Thoracic aorta (tissue), 2 donors: ENCODE measurements around the gene FSTL1. TPM values are rescaled to one million over a fixed set of nuclear protein-coding genes. Genes with fewer than 3 reads are reported as not detected.

ENCODE experiments used
- ATAC-seq: fragments of 150-250 bp; one replicate; pipeline ENCODE4 v1.8.0; 2017; ENCODE audit warnings: low read depth; ENCODE audit not compliant: insufficient number of reproducible peaks, low FRiP score
- DNase-seq: peaks from one replicate; pipeline ENCODE4 v3.0.0-alpha.2; 2020; ENCODE audit warnings: low spot score
- H3K27ac ChIP-seq, 2 donors: fragments of 200-600 bp; sonication (generic); 1 replicate in 1 of 2; 2 replicates in 1 of 2; pipeline ENCODE4 v1.5.1; 2016; ENCODE audit warnings: mild to moderate bottlenecking in 2 of 2, moderate library complexity in 2 of 2
- H3K27me3 ChIP-seq: fragments of 200-600 bp; sonication (generic); replicated peaks from 2 replicates; pipeline ENCODE4 v1.6.0; 2016; ENCODE audit warnings: mild to moderate bottlenecking; ENCODE audit not compliant: insufficient read depth
- H3K36me3 ChIP-seq: fragments of 200-600 bp; sonication (generic); one replicate; pipeline ENCODE4 v1.5.1; 2016
- H3K4me1 ChIP-seq, 2 donors: fragments of 200-600 bp; sonication (generic); 1 replicate in 1 of 2; 2 replicates in 1 of 2; pipeline versions ENCODE4 v1.5.1 to v1.6.0; 2016; ENCODE audit warnings: low read depth in 2 of 2, mild to moderate bottlenecking in 1 of 2; ENCODE audit not compliant: control insufficient read depth in 1 of 2
- H3K4me3 ChIP-seq: fragments of 200-600 bp; sonication (generic); 2 replicates; pipeline ENCODE4 v1.5.1; 2016; ENCODE audit warnings: mild to moderate bottlenecking
- H3K9me3 ChIP-seq: fragments of 200-600 bp; sonication (generic); 2 replicates; pipeline ENCODE4 v1.5.1; 2016
- CTCF ChIP-seq: fragments of 200-600 bp; sonication (generic); IDR thresholded peaks from one replicate; pipeline ENCODE4 v1.5.1; 2019; ENCODE audit warnings: antibody characterized with exemption
- total RNA-seq, 2 donors: library from RNA; depleted of rRNA; stranded (reverse); fragments of >200 nt; gene quantifications; one replicate each; pipeline versions ENCODE4 v1.1.0 to v1.2.3, GENCODE V29; 2016

FSTL1 gene
- total RNA-seq, 2 donors from 2014 or later: 601 to 687 TPM

DNA sequence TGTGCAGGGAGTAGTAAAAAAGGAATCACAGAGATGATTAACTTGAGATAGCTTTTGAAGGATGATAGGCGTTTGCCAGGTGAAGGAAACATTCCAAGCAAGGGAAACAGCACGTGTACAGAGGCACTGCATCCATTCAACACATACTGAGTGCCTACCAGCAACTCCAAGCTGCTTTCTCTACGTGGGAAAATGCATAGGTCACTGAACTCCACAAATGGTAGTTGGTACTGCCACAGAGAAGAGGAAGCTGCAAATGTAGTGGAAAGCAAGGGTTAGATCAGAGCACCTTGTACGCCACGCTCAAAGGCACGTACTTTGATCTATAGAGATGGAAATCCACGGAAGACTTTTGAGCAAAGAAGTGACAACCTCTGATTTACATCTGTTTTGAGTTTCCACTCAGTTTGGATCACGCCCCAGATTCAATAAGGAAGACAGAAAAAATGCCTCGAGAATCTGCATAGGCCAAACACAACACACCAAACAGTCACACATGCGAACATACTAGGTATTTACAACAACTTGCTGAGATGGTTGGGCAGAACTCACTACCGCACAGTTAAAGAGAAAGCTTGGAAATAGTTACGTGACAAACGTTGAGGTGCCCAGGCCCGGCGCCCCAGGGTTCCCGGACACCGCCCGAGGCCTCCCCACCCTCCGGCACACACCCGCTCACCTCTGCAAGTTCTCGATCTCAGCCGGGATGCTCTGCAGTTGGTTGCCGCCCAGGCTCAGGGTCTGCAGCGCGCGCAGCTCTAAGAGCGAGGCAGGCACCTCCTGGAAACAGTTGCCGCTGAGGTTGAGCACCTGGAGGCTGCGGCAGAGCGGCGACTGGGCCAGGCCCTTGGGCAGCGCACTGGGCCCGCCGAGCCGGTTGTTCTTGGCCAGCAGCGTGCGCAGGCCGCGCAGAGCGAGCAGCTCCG lies 102.5 kb downstream of the FSTL1 start:
- Histone ChIP-seq H3K36me3 (no peaks in the 10 kb centered on the region), H3K9me3 (no peaks in the 10 kb centered on the region), H3K27me3 (no peaks in the 10 kb centered on the region), H3K27ac (peak overlapping the region; percentile 69 to 80), H3K4me3 (peak overlapping the region; percentile 73), H3K4me1 (peaks cover 16 to 35% of the 10 kb centered on the region in 2 donors)
- no peak for TF ChIP-seq CTCF
- DNase-seq (no peak), ATAC-seq (no peak)

- H3K4me3 ChIP-seq: no peak overlapping the region
- no peaks in the 10 kb centered on the region for H3K27me3 ChIP-seq
- H3K36me3 ChIP-seq: no peaks in the 10 kb centered on the region
- H3K4me1 ChIP-seq: peaks cover 9 to 26% of the 10 kb centered on the region in 2 donors
- no peak overlapping the region for H3K27ac ChIP-seq
- DNase-seq: no peak
- H3K9me3 ChIP-seq: peaks cover 3% of the 10 kb centered on the region
- TF ChIP-seq CTCF: no peak
- no peak for ATAC-seq
These were observed 106.4 kb downstream of the FSTL1 start for GRCh38 chr3:120344349-120344748.

Other genes starting within 250 kb of the FSTL1 start
- under 1 TPM; 0.27 to 0.35 TPM for gene GPR156, start 165.8 kb downstream of the FSTL1 start, total RNA-seq
- 10 to 100 TPM; 27.9 to 35.6 TPM for gene LRRC58, start 101.6 kb downstream of the FSTL1 start, total RNA-seq
- gene NDUFB4, start 145.3 kb upstream of the FSTL1 start, total RNA-seq: 10 to 100 TPM; 23.5 to 62.3 TPM
- under 1 TPM in 1 of 2 donors, not detected in 1; 0.14 TPM for gene HGD, start 231.2 kb upstream of the FSTL1 start, total RNA-seq